Body of pancreas (tissue), 4 donors: ENCODE data around the gene TOMT. TPM values are rescaled to one million over a fixed set of nuclear protein-coding genes. Genes with fewer than 3 reads are reported as not detected.

Source experiments
- ATAC-seq: fragments of 150-250 bp; one replicate; pipeline ENCODE4 v1.9.1; 2016
- DNase-seq, 4 donors: peaks; one replicate each; pipeline ENCODE4 v3.0.0-alpha.2; 2019
- H3K27ac ChIP-seq, 4 donors: fragments of 200-600 bp; sonication (generic); 1 replicate in 3 of 4; 2 replicates in 1 of 4; pipeline versions ENCODE4 v1.5.1 to v1.6.1; 2016 to 2019; ENCODE audit warnings: mild to moderate bottlenecking in 1 of 4, mixed read lengths in 1 of 4, moderate library complexity in 1 of 4
- H3K27me3 ChIP-seq, 2 donors: fragments of 200-600 bp; sonication (generic); one replicate each; pipeline ENCODE4 v1.6.0; 2016; ENCODE audit warnings: mild to moderate bottlenecking in 1 of 2
- H3K36me3 ChIP-seq, 2 donors: fragments of 200-600 bp; sonication (generic); replicated peaks in 1 of 2; 2 replicates each; pipeline ENCODE4 v1.5.1; 2016; ENCODE audit warnings: low read depth in 2 of 2; ENCODE audit not compliant: insufficient read depth in 1 of 2
- H3K4me1 ChIP-seq: fragments of 200-600 bp; sonication (generic); one replicate; pipeline ENCODE4 v1.6.0; 2016
- H3K4me3 ChIP-seq, 2 donors: fragments of 200-600 bp; sonication (generic); 1 replicate in 1 of 2; 2 replicates in 1 of 2; pipeline ENCODE4 v1.5.1; 2016 to 2019
- H3K9me3 ChIP-seq, 3 donors: fragments of 200-600 bp; sonication (generic); 1 replicate in 2 of 3; 2 replicates in 1 of 3; pipeline ENCODE4 v1.5.1; 2016
- CTCF ChIP-seq, 7 experiments: fragments of 450-650 bp in 4 of 7; fragments of 200-600 bp in 3 of 7; sonication (generic) in 3 of 7; IDR thresholded peaks; one replicate each; pipeline ENCODE4 v1.5.1; 2016 to 2019; ENCODE audit warnings: antibody characterized with exemption in 7 of 7
- POLR2A ChIP-seq, 3 donors: fragments of 450-650 bp; IDR thresholded peaks; one replicate each; pipeline ENCODE4 v1.6.1; 2016; ENCODE audit warnings: antibody characterized with exemption in 3 of 3, mild to moderate bottlenecking in 2 of 3
- WGBS, 2 donors: methylation state at CpG; one replicate each; pipeline ENCODE4 v1.1.5; 2017; 5-methylcytosine and 5-hydroxymethylcytosine counted together
- intact Hi-C: fragments of 100-400 bp; cut with DNase I; formaldehyde crosslinking; loops from one replicate; pipeline ENCODE4 v1.15.1; 2023
- total RNA-seq, 2 donors: library from RNA; depleted of rRNA; stranded (reverse); fragments of >200 nt; gene quantifications; one replicate each; pipeline ENCODE4 v1.1.0, GENCODE V29; 2016

TOMT gene
- total RNA-seq, 2 donors from 2014 or later, result not detected

GRCh38 chr11:72079819-72080325 is 25.9 kb upstream of the TOMT start:
- peak; percentile 37 for ATAC-seq
- peak overlapping the region; percentile 72 to 96 (median 90) for H3K27ac ChIP-seq
- peak overlapping the region; percentile 58 to 79 for H3K4me3 ChIP-seq
- no peaks in the 10 kb centered on the region for H3K36me3 ChIP-seq
- no peaks in the 10 kb centered on the region for H3K27me3 ChIP-seq
- DNase-seq, result peak; percentile 19 to 37 (median 32)
- H3K9me3 ChIP-seq, result no peaks in the 10 kb centered on the region
- H3K4me1 ChIP-seq, result peaks cover 25% of the 10 kb centered on the region
- TF ChIP-seq CTCF (IDR thresholded peaks at IDR 0.05), result no peak
- TF ChIP-seq POLR2A (IDR thresholded peaks at IDR 0.05), result no peak
- intact Hi-C loops, result no loop called here
- WGBS, 2 donors, result 1 to 2% methylated on average over 16 of the region's 16 CpGs

- Histone ChIP-seq H3K36me3 (no peaks in the 10 kb centered on the region), H3K27me3 (no peaks in the 10 kb centered on the region), H3K4me3 (peak within 1 kb of the TSS; percentile 58 to 79), H3K27ac (peak within 1 kb of the TSS; percentile 72 to 96 (median 90)), H3K4me1 (peaks cover 25% of the 10 kb centered on the region), H3K9me3 (no peaks in the 10 kb centered on the region)
- DNase-seq (peak; percentile 99 to 100 (median 100)), ATAC-seq (peak; percentile 96)
- intact Hi-C loops, result no loop called here
- WGBS, 2 donors, result 1 to 2% methylated on average over 17 to 56 of the region's 60 CpGs
- peak in 2 of 3 donors; percentile 64 to 70 for TF ChIP-seq POLR2A (IDR thresholded peaks at IDR 0.05)
- no peak for TF ChIP-seq CTCF (IDR thresholded peaks at IDR 0.05)
Measured at GRCh38 chr11:72080326-72081183, 25.2 kb upstream of the TOMT start, which contains the start of the genes LRRC51 and NUMA1. Gene LRRC51 (plus strand): TSS chr11:72080850. CDS start chr11:72089084, 8,234 bp downstream. Gene NUMA1 (minus strand): TSS chr11:72080542. CDS start chr11:72035943, 44,599 bp downstream.

GRCh38 chr11:72081184-72081644 is 24.5 kb upstream of the TOMT start:
- intact Hi-C loops, result no loop called here
- no peak for ATAC-seq
- no peaks in the 10 kb centered on the region for H3K9me3 ChIP-seq
- peak overlapping the region; percentile 68 to 96 (median 90) for H3K27ac ChIP-seq
- no peaks in the 10 kb centered on the region for H3K27me3 ChIP-seq
- DNase-seq, result no peak
- TF ChIP-seq POLR2A (IDR thresholded peaks at IDR 0.05) (no peak), CTCF (IDR thresholded peaks at IDR 0.05) (no peak)
- peaks cover 25% of the 10 kb centered on the region for H3K4me1 ChIP-seq
- peak overlapping the region; percentile 10 to 16 for H3K4me3 ChIP-seq
- no peaks in the 10 kb centered on the region for H3K36me3 ChIP-seq
- WGBS, 2 donors, result 63 to 77% methylated on average over 19 to 21 of the region's 21 CpGs

GRCh38 chr11:72081821-72082453 is 23.8 kb upstream of the TOMT start:
- Histone ChIP-seq H3K27me3 (no peaks in the 10 kb centered on the region), H3K4me1 (peaks cover 25% of the 10 kb centered on the region), H3K27ac (peak overlapping the region in 2 of 4 donors; percentile 34 to 96), H3K36me3 (no peaks in the 10 kb centered on the region), H3K4me3 (no peak overlapping the region), H3K9me3 (no peaks in the 10 kb centered on the region)
- intact Hi-C loops, result no loop called here
- DNase-seq (no peak), ATAC-seq (no peak)
- 73 to 77% methylated on average over 3 of the region's 3 CpGs for WGBS, 2 donors
- TF ChIP-seq POLR2A (IDR thresholded peaks at IDR 0.05) (no peak), CTCF (IDR thresholded peaks at IDR 0.05) (no peak)
